GM19324 (cell line): ENCODE results near the gene ARVCF.

ENCODE experiments used
- ATAC-seq: cut with Tn5 transposase; IDR thresholded peaks from one replicate; pipeline ENCODE4 v1.9.1; 2021; ENCODE audit warnings: mild to moderate bottlenecking, moderate library complexity; ENCODE audit not compliant: unreplicated experiment, low FRiP score

Gene ARVCF

DNA sequence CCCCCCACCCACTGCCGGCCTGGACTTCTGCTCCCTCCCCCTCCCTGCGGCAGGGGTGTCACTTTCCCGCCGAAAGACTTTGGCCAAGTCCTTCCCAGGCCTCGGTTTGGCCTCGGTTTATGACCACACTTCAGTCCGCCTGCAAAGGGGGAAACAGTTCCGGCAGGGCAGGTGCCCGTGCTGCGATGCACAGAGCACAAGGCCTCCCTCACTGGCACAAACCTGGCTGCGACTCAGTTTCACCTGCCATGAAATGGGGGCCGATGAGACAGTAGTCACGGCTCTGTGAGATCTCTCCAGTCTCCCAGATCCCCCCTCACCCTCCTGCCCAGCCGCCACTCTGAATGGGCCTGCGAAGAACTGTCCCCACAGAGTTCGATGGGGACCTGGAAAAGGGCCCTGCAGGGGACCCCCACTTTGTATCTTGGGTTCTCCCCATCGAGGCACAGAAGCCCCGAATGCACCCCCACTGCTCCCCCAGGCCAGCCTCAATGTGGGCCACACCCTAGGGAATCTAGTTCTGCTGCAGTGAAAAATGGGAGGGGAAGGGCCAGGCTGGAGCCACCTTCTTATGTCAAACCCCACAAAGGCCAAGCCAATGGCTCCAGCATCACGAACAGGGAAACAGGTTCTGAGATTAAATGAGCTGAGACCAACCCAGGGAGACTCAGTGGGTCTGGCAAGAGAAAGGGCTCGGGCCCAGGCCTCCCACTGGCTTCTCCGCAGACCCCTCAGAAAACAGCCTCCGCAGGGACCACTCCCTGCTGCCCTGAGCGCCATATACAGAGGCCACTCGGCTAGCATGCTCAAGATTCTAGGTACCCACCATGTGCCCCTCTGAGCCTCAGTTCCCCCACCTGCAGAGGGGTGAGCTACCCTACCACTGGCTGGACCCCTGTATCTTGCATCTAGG is 29.0 kb downstream of the ARVCF start:
- ATAC-seq: no peak

DNA sequence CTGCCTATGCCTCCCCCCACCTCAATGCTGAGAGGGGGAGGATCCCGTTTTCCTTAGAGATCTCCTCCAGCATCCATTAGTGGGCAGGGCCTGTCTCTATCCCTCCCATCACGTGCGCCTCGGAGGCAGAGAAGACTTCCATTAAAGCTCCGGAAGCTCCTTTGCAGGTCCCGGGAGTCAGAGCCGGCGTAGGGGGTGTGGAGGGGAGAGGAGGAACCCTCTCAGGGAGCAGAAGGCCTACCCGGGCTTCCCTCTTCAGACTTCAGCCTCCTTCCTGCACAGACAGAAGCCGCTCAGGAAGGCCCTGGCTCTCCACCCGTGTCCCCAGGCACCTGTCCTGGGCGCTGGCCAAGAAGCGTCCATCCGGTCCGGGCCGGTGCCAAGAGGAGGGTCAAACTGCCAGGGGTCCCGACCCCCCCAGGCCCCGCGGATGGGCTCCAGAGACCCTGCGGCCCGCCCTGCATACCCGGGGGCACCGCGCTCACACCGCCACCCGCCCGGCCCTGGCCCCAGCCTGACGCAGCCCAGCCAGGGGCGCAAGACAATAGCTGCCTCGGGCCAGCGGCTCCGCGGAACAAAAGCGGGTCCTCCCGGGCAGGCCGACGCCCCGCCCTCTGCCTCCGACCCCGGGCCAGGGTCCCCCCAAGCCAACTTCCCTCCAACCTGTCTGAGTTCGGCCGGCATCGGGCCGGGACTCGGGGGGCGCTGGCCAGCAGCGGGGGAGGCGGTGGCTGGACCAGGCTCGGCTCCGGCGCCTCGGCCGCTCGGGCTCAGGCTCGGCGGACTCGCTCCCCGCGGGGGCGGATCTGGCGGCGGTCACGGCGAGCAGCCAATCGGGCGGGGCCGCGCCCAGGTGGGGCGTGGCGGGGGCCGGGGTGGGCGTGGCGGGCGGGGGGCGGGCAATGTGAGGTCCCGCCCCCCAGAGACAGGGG is 29.9 kb downstream of the ARVCF start:
- ATAC-seq: no peak

DNA sequence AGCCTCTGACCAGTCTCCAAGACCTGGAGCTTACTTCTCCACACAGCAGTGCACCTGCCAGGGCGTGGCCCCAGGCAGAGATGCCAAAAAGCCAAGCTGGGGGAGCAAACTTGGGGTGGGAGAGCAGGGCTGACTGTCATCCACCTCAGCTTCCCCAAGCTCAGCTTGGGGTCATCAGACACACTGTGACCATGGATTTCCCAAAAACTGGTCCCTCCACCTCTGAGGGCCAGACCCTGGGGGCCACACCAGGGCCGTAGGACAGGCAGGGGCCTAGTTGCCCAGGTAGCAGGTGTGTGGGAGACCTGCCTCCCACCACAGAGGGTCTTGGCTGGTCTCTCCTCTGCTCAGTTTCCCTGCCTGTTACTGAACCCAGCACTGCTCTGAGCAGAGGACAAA is 30.6 kb downstream of the ARVCF start:
- no peak for ATAC-seq

DNA sequence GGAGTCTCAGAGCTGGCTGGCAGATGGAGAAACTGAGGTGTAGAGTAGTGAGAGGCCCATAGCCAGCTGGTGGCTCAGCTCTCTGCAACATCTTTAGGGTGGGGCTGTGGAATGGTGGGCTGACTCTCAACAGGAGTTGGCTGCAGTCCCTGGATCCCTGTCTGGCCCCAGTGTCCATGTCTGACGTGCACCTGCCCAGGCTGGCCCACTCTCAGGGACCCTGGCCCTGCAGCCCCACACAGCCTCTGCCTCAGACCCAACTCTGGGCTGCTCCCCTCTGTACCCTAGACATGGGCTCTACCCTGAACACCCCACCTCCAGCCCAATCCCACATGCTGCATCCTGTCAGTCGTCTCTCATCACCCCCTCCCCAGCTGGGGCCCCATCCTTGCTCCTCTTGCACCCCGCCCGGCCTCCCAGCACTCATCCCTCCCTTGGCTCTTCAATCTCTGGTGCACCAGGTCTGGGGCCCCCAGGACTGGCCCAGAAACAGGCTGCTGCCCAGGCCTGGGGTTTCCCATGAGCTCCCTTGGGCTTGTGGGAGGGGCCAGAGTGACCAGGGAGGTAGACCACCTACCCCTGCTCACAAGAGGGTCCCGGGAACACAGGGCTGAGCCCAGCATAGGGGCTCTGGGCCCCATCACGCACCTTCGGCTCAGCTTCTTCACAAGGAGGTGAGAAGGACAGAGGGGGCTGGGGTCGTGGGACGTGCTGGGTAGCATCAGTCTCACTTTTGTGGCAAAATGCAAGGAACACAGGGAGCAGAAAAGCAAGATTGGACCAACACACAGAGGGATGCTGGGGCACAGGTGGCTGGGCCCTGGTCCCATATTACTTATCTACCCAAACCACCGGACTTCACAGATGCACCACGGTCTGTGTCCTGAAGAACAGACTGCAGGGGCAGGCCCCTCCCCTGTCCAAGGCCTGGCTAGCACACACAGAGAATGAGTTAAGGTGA is 31.5 kb downstream of the ARVCF start:
- ATAC-seq: no peak

DNA sequence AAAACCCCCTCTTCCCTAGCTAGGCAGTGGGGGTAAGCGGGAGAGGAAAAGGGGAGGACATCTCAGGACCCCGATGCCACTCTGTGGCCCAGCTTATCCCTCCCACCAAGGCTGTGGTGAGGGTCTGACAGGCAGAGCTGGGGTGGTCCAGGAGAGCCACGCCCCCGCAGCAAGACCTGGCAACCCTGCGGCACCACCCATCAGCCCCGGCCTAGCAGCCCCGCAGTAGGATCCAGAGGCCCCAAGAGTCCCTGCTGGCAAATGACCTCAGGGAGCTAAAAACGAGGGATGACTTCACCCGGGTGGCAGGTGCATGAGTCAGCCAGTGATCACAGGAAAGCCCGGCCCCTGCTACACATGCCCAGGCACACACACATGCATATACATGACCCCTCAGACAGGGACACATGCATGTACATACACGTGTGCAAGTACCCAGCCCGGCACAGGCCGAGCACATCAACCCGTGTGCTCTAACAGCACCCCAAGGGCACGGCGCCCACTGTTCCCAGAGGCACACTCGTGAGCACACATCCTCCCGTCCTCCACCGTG is 32.3 kb downstream of the ARVCF start:
- ATAC-seq: no peak

DNA sequence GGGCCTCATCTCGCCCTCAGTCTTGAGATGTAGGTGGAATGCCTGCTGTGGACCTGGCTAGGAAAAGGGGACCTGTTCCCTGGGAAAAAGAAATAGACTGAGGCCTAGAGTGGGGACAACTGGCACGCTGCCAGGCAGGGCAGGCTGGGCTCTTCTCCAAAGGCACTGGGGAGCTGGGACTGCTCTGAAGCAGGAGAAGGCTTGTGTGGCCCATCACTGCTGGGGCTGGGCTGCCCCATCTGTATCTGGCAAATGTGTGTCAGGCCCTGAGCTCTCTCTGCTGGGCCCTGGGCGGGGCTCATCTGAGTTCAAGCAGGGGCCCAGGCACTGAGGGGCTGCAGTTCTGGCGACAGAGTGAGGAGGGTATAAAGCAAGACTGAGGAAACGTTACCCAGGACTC is 32.9 kb downstream of the ARVCF start:
- ATAC-seq: no peak

DNA sequence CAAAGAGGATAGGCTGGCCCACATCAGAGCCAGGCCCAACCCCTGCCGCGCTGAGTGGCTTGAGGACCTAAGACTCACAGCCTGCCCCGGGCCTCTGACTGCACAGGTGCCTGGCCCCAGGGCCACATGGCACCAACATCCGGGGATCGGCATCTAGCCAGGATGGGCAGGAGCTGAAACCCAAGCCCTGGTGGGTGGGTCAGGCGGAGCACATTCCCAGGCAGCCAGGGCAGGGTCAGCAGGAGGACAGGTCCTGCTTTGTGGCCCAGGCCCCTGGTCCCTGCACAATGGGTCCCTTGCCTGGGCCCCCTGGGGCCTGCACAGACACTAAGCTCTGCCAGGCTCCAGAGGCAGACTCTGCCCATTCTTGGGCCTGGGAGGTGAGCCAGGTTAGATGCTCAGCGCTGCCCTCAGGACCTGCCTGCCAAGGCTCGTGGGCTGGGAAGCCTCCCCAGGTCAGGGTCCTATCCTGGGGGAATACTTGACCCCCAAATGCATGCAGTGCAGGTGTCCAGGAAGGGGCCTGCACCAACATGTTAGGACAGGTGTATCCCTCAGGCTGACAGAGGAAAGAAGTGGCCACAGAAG is 33.5 kb downstream of the ARVCF start:
- ATAC-seq: no peak

DNA sequence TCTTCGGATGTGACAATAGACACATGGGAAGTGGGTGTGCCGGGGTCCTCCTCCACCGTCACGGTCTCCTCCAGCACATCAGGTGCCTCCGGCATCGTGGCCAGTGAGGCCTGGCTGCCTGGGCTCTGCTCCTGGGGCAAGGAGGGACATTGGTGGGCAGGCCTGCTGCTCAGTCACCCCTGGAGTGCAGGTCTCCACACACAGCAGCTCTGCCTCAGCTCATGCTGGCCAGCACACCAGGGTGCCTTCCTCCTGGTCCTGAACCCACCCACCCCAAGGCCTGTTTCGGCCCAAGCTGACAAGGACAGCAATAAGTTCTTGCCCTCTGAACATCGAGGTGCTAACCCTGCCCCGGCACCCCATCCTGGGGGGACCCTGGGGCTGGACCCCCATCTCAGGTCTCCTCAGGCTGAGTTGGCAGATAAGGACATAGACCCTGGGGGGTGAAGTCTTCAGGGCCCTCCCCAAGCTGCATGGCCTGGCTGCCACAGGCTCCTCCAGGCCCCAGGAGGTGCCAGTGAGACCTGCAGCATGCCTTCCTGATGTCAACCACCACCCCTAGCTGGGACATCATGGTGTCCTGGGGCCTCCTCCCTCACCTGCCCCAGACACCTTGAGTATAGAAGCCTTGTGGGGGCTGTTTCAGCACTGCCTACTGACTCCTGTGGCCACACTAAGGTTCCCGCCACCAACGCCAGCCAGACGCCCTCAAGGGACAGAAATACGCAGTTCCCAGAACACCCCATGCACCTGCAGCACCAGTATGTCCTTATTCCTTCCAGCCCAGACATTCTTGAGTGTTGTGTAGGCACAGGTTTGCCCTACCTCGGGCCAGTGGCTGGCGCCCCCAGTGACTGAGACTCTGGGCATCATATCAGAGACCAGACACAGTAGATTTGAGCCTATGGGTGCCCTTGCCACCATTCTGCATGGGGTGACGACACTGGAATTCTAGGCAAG is 34.4 kb downstream of the ARVCF start:
- no peak for ATAC-seq

DNA sequence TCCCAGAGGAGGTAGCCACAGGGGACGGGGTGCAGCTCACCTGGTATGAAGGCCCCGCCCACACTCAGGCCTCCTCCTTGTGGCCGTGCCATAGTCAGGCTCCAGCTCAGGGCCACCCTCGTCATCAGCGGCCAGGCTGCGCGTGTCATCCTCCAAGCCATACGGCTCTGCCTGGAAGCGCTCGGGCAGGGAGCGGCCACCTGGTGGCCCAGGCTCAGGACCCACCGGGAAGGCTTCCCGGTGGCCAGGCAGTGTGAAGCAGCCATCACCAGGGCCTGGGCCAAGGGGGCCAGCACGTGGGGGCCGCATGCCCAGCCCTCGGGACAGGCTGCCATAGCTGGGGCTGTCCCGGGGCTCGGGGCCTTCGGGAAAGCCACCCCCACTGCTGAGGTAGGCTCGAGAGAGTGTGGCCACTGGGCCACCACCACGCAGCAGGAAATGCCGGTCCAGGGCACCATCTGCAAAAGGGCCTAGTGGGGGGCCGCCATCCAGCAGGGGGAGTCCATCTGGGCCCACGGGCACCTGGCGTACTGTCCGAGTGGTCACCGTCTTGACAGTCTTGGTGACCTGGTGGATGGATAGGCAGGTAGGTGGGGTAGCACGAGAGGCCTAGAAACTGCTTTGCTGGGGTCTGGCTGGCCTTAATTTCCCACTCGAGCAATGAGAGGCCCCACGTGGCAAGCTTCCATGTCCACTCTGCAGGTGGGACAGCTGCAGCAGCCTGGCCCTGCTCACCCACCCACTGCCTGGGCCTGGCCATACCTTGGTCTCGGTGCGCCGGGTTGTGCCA is 35.3 kb downstream of the ARVCF start:
- ATAC-seq: no peak

DNA sequence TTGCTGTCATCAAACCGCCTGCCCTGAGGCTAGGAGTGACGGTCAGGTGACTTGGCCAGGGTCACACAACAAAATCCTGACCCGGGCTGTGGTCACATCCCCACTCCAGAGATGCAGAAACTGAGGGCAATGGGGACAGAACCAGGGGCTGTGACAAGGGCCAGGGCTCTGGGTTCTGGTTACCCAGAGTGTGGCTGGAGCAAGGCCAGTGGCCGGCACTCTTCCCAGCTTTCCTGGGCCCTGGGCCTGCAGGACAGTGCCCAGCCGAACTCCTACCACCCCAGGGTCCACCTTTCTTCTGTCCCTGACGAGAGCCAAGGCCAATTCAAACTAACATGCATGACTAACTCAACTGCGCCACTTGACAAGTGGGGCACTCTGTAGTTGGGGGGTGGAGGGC is 35.9 kb downstream of the ARVCF start:
- no peak for ATAC-seq

DNA sequence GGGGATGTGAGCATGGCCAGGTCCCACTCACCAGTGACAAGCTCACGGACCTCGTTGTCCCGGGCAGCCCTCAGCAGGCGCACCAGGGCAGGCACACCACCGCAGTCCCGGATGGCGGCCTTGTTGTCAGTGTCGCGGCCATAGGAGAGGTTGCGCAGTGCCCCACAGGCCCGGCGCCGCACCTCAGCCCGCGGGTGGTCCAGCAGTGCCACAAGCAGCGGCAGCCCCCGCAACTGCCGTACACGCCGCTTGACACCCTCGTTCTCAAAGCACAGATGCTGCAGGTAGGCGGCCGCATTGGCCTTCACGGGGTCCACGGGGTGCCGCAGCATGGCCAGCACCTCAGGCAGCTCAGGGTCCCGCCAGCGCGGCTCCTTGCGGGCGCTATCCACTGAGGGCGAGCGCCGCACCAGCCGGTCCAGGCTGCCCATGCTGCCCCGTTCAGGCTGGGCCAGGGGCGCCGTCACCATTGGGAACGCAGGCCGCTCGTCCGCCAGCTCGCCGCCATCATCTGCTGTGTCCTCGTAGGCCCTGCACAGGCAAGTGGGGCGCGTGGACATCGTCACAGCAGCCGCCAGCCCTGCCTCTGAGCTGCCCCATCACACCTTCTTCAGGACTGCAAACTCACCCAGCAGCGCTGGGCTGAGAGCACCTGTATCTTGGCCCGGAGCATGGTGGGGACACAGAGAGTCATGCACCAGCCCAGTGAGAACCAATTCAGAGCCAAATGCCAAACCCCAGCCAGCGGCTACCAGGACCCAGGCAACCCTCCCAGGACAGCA is 36.7 kb downstream of the ARVCF start:
- no peak for ATAC-seq

DNA sequence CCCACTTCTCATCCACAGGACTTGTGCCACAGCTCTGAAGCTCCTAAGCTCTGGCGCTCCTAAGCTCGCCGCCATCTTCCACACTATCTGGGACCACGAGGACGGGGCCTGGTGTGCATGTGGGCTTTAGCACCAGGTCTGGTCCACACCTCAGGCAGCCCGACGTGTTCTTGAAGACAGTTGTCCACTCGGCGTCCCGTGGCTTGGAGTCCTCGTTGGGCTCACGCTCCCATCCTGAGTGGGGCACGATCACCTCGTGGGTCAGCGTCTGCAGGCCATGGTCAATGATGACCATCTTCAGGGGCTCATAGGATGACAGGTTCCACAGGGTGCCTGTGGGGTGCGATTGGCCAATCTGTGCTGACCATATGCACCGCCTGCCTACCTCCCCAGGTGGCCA is 37.9 kb downstream of the ARVCF start:
- ATAC-seq: no peak

DNA sequence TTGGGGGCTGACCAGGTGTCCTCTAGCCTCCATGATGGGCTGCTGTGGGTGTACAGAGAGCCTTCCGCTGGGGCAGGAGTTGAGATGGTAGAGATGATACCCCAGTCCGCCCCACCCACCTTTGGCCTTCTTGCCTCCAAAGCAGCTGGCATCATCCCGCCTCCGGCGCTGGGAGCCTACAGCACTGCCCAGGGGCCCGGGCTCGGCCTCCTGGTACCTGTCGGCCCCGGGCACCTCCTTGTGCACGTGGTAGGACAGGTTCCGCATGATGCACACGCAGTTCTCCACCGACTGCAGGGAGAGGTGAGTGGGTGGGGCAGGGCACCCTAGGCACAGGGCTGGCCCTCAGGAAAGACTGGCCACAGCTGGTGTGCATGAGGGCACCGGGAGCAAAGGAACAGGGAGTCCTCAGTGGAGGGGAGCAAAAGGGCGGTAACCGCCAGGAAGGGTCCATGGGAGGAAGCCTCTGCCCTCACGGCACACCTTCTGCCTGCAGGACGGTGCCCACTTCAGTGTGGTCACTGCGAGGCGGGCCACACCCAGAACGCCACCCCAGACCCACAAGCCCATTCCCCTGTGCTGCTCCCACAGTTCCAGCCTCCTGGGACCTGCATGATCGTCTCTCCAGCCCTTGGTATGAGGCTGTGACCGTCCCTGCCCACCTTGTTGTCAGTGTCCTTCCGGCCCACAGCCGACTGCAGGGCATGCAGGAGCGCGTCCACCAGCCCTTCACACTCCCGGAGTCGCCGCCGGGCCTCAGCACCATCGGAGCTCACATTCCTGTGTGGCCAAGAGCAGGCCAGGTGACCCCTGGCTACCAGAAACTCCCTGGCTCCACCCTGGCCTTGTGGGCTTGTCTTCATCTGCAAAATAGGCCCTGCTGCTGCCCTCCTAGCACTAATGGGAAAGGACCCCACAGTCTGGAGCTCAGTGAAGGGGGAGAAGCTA is 39.1 kb downstream of the ARVCF start:
- no peak for ATAC-seq

DNA sequence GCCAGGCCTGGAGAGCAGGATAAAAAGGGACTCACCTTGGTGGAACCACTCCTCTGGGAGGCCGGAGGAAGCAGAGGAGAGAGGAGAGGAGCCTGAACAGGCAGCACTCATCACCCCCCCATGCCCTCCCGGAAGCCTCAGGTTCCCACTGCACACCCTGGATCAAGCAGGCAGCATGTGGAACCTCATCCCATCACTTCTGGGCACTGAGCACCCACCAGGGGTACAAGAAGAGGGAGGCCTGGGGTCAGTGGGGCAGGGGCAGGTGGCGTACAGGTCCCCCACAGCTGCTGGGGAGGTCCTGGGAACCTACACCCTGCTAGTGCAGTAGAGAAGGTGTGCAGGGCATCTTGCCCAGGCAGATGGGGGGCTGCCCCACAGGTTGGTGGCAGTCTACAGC is 40.0 kb downstream of the ARVCF start:
- ATAC-seq: no peak

DNA sequence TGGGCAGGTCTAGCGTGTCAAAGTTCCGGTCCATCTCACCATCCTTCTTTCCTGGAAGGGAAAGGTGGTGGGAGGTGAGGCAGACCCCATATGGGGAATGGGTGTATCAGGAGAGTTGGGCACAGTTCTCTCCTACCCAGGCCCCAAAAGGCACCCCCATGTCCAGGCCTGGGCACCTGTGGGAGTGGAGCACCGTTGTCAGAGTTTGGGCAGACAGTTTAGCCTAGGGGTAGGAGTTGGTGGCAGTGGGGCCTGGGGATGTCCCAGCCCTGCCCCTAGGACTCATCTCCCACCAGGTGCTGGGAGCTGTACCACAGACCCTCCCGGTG is 41.0 kb downstream of the ARVCF start:
- ATAC-seq: no peak
